ELF-1 (cell line): ENCODE data around the gene CCT6B.
A peak's percentile ranks its signal among the peaks of the same experiment; 100 is the strongest.
"Not testable (repeated sequence)": the region's sequence is repeated elsewhere in the genome, so short reads cannot be mapped to it uniquely, and the experiment has no call there.

Experiments used
- DNase-seq: peaks from one replicate; pipeline ENCODE4 v3.0.0-alpha.2; 2016; ENCODE audit warnings: low read depth, low spot score

The CCT6B gene

DNA sequence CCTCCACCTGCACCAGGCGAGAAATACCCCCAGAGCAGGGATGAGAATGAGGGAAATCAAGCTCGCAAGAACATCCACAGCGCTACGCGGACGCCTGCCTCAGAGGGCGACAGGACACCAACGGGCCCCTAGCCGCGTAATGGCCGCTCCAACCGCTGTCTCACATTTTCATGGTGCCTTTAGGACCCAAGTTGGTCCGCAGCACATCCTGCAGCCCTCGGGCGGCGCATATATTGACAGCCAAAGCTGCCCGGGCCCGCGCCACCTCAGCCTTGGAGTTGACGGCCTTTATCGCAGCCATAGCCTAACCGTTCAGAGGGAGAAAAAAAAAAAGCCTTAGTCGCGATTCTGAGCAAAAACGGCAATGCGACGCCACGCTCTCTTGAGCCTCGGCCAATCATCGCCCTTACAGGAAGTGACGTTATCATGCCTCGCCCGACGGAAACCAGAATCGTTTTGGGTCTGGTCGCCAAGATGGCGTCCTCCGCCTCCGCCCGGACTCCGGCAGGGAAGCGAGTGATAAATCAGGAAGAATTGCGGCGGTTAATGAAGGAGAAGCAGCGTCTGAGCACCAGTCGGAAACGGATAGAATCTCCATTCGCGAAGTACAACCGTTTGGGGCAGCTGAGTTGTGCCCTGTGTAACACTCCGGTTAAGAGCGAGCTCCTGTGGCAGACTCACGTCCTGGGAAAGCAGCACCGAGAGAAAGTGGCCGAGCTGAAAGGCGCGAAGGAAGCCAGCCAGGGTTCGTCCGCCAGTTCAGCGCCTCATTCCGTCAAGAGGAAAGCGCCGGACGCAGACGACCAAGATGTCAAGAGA lies at the start of gene CCT6B, which contains the start of gene ZNF830:
Gene CCT6B (minus strand): TSS at position 368 of the 819 bp plus-strand sequence. CDS start 67 bp downstream, at position 301.
Gene ZNF830 (plus strand): TSS at position 448 of the 819 bp plus-strand sequence. CDS start 27 bp downstream, at position 475.
- DNase-seq = peak; percentile 95

GRCh38 chr17:35010093-35010492 lies 48.8 kb upstream of the CCT6B start:
- no peak for DNase-seq

GRCh38 chr17:35006961-35007360 lies 45.7 kb upstream of the CCT6B start:
- DNase-seq = no peak

GRCh38 chr17:35006345-35006744 lies 45.1 kb upstream of the CCT6B start:
- DNase-seq = no peak

- no peak for DNase-seq
Measured at GRCh38 chr17:35003778-35004177, 42.5 kb upstream of the CCT6B start.

DNA sequence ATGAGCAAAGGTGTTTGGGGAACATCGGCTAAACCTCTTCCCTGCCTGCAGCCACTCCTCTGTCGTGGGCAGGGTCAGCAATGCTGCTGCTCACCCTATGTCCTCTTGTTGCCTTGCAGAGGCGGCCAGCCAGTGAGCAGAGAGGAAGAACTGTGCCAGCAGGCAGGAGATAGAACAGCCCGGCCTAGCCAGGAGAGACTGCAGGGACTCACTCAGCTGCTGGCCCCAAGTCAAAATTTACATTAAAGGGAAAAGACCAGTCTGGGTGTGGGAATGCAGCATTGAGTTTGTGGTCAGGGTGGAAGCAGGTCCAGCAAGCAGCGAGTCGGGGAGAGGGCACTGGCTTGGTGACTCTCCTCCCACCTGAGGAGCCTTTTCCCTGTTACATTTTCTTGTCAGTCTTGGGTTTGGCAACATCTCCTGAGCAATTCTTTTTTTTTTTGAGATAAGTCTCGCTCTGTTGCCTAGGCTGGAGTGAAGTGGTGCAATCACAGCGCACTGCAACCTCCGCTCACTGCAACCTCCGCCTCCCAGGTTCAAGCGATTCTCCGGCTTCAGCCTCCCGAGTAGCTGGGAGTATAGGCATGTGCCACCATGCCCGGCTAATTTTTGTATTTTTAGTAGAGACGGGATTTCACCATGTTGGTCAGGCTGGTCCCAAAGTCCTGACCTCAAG lies 41.8 kb upstream of the CCT6B start:
- DNase-seq = no peak

DNA sequence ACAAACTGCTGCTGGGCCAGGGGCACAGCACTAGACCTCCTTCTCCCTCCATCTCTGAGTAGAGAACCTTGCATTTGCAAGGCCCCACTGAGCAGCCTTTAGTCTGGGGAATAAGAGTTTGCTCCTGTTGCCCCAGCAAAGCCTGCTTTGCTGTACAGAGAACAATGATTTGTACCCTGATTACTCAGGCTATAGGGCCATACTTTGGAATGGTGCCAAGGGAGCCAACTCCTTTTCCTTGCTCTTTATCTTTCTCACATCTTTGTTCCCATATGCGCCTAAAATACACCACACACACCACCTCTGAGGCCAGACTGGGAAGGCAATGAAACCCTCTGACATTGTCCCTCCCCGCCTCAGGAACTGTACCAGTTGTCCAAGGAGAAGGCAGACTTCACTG lies 40.3 kb upstream of the CCT6B start:
- DNase-seq = no peak

DNA sequence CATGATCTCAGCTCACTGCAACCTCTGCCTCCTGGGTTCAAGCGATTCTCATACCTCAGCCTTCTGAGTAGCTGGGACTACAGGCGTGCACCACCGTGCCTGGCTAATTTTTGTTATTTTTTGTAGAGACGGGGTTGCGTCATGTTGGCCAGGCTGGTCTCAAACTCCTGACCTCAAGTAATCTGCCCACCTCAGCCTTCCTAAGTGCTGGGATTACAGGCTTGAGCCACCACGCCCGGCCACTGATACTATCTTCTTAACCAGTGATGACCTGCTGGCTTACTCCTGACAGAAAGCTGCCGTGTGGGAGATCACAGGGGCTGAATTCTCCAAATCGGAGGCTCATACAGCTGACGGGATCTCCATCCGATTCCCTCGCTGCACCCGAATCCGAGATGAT lies 39.7 kb upstream of the CCT6B start:
- not testable (repeated sequence) for DNase-seq

GRCh38 chr17:34999456-34999855 lies 38.2 kb upstream of the CCT6B start:
- no peak for DNase-seq

GRCh38 chr17:34998205-34998604 lies 36.9 kb upstream of the CCT6B start:
- DNase-seq = peak; percentile 85

GRCh38 chr17:34997355-34997862 lies 36.1 kb upstream of the CCT6B start:
- DNase-seq = no peak

DNA sequence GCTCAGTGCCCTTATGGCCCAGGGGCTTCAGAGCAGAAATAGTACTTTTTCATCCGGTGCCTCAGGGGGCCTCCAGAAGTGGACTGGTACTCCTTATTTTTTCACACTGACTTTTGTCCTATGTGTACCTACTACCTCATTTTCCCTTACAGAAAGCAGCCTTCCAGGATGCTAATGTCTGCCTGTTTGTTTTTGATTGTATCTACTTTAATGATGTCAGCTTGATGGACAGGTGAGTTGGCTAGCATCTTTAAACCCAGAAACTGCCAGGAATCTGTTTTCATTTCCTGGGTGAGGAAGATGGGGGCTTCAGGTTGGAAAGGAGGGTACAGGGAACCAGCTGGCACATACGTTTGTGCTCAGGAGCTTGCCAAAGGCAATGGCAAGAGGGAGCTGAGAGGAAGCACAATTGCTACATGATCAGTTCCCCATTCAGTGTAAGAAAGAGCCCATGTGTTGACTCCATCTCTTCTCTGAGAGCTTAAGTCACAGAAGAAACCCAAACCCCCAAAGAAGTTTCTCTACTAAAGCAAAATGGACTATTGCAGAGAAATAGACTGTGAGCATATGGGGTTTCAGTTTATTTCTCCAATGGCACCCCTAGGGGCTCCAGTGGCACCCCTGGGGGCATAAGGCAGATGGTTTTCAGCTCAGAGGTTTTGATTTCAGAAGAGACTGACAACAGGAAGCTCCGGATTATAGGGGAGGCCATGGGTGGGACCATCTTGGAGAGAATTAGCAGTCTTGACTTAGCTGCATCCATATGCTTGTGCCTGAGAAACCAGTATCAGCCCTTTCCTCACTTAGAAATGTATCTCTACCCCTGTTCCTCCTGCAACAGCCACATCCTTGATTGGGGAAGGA lies 35.4 kb upstream of the CCT6B start:
- no peak for DNase-seq

DNA sequence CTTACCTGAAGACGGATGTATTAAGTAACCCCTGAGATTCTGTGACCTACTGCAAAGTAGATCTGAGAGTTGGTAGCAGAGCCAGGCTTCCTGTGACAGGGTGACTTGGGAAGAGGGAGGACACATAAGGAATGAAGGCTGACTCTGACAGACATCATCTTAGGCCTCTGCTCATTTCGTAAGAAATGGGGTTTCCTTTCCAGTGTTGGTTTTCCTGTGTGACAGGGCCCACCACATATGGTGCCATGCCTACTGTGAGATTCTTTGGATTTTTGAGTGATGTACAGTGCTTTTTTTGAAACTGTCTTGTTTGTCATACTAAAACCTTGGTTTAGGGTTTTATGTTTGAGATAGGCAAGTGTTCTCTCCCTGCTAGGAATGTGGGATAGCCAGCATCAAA lies 31.8 kb upstream of the CCT6B start:
- no peak for DNase-seq

- DNase-seq = no peak
Measured at GRCh38 chr17:34991606-34992005, 30.3 kb upstream of the CCT6B start.

- no peak for DNase-seq
Measured at GRCh38 chr17:34990921-34991365, 29.7 kb upstream of the CCT6B start.

DNA sequence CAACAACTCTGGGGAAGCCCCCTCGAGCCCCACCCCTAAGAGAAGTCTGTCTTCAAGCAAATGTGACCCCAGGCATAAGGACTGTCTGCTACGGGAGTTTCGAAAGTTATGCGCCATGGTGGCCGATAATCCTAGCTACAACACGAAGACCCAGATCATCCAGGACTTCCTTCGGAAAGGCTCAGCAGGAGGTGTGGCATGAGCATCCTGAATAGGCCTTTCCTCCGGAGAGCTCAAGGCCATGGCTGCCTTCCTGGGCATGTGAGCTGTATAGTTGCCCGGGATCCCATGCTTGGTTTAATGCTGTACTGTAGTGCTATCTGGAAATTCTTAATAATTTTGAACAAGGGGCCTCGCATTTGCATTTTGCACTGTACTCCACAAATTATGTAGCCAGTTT lies 28.2 kb upstream of the CCT6B start:
- no peak for DNase-seq

GRCh38 chr17:34988644-34989043 lies 27.4 kb upstream of the CCT6B start:
- DNase-seq = no peak

- no peak for DNase-seq
Measured at GRCh38 chr17:34987232-34987631, 26.0 kb upstream of the CCT6B start.

DNA sequence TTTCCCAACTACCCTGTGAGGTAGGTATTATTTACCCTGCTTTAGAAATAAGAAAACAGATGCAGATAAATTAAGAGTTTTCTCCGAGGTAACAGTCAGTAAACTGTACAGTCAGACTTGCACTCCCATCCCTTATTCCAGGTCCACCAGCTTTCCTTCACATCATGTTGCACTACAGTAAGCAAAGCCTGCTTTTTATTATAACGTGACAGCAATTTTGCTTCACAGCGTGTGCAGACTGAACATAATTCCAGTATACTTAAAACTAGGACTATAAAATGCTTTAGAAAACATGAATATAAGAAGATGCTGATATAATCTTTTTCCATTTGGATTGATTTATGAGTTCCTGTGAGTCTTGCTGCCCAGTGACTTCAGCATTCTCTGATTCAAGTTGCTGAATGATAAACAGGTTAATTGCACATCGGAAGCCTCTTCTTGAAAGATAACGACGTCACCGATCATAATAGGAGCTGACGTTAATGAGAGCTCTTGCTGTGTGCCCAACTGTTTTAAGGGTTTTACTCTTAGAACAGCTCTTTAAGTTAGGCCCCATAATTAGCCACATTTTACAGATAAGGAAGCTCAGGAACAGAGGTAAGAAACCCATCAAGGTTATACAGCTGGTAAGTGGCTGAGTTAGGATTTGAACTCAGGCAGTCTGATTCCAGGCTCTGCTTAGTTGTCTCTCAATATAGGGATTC lies 20.4 kb upstream of the CCT6B start:
- DNase-seq = no peak

DNA sequence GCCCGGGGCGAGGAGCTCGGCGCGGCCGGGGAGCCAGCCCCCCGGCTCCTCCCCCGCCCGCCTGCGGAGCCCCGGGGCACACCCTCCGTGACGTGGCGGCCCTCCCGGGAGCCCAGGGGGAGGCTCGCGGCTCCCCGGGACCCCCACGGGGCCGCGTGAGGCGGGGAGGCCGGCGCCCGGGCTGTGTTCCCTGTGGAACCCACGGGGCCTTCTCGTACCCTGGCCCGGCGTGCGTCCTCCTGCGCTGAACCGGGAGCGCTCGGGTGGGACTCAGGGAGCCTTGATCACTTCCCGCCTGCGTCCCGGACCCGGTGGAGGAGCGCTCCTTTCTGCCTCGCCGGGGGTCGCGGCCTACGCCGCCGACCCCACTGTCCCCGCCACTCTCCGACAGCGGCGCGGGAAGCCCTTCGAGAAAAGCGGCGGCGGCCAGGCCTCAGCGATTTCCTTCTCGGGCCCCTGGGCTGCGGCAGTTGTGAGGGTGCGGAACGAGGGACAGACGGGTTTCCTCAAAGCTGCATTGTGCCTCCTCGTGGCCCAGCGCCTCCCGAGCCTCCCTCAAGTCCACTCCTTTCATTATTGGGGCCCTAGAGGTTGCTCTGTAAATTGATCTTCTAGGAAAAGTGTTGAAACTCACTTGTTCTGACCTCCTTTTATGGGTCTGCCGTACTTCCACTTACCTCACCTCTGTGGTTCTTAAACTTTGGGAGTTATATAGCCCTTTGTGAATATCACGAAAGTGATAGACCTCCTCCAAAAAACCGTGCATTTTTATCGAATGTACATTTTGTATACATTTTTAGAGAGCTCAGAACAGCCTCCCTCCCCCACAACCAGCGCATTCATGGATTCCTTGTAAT lies 19.6 kb upstream of the CCT6B start:
- peak; percentile 79 for DNase-seq
